Measurements from ENCODE around the gene NEGR1. TPM values are rescaled to one million over a fixed set of nuclear protein-coding genes. Genes with fewer than 3 reads are reported as not detected.

NEGR1 gene
- total and polyA plus RNA-seq, 2 experiments from 2014 or later: 0.57 to 0.94 TPM

DNA sequence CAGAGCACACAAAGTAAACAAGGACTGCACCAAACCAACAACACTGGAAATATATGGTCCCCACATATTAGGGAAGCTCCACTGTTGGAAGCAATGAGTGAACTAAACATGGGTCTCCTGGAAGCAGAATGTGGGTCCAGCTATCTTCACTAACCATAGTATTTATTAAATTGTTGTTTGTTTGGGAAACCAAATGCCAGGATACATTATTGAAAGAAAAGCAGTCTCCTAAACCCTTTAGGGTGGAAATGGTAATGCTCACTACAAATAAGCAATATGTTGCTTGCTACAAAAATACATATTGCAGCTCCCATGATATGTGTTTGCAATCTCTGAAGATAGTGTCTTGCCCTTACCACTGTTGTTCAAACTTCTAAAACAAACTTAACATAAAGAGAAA, 2.2 kb downstream of the NEGR1 start:
- H3K79me2 ChIP-seq (replicated peaks; ENCODE audit: insufficient read depth): no peaks in the 10 kb centered on the region

DNA sequence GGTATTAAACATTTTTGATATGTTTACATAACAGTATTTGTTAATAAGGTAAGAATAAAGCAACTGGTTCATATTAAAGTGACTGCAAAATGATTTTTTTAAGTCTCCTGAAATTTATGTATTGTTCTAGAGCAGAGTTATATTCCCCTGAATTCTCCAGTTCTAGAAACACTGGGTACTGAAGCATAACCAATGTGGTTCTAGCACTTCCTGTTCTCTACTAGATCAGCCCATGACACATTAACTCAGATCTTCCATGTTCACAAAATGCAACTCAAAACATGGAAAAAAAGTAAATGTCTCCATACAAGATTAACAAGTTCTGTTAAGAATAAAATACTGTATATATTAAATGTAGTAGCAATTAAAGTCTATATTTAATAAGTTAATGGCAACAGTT, 3.9 kb downstream of the NEGR1 start:
- TF ChIP-seq NANOG (IDR thresholded peaks at IDR 0.05; ENCODE audit: borderline replicate concordance) (no peak), POLR2AphosphoS5 (IDR thresholded peaks at IDR 0.05; ENCODE audit: low read depth) (no peak), EZH2 (IDR thresholded peaks at IDR 0.05; ENCODE audit: low read depth, unreplicated experiment) (no peak), STAT1 (IDR thresholded peaks at IDR 0.05; ENCODE audit: unreplicated experiment) (no peak), CREB1 (CRISPR knock-in tag; IDR thresholded peaks at IDR 0.05; ENCODE audit: low read depth) (no peak)
- TF ChIP-seq, protein P1, sequence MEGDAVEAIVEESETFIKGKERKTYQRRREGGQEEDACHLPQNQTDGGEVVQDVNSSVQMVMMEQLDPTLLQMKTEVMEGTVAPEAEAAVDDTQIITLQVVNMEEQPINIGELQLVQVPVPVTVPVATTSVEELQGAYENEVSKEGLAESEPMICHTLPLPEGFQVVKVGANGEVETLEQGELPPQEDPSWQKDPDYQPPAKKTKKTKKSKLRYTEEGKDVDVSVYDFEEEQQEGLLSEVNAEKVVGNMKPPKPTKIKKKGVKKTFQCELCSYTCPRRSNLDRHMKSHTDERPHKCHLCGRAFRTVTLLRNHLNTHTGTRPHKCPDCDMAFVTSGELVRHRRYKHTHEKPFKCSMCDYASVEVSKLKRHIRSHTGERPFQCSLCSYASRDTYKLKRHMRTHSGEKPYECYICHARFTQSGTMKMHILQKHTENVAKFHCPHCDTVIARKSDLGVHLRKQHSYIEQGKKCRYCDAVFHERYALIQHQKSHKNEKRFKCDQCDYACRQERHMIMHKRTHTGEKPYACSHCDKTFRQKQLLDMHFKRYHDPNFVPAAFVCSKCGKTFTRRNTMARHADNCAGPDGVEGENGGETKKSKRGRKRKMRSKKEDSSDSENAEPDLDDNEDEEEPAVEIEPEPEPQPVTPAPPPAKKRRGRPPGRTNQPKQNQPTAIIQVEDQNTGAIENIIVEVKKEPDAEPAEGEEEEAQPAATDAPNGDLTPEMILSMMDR (conservative IDR thresholded peaks at IDR 0.05; ENCODE audit: low read depth in 2 of 2): no peak
- TF ChIP-seq, protein P2, sequence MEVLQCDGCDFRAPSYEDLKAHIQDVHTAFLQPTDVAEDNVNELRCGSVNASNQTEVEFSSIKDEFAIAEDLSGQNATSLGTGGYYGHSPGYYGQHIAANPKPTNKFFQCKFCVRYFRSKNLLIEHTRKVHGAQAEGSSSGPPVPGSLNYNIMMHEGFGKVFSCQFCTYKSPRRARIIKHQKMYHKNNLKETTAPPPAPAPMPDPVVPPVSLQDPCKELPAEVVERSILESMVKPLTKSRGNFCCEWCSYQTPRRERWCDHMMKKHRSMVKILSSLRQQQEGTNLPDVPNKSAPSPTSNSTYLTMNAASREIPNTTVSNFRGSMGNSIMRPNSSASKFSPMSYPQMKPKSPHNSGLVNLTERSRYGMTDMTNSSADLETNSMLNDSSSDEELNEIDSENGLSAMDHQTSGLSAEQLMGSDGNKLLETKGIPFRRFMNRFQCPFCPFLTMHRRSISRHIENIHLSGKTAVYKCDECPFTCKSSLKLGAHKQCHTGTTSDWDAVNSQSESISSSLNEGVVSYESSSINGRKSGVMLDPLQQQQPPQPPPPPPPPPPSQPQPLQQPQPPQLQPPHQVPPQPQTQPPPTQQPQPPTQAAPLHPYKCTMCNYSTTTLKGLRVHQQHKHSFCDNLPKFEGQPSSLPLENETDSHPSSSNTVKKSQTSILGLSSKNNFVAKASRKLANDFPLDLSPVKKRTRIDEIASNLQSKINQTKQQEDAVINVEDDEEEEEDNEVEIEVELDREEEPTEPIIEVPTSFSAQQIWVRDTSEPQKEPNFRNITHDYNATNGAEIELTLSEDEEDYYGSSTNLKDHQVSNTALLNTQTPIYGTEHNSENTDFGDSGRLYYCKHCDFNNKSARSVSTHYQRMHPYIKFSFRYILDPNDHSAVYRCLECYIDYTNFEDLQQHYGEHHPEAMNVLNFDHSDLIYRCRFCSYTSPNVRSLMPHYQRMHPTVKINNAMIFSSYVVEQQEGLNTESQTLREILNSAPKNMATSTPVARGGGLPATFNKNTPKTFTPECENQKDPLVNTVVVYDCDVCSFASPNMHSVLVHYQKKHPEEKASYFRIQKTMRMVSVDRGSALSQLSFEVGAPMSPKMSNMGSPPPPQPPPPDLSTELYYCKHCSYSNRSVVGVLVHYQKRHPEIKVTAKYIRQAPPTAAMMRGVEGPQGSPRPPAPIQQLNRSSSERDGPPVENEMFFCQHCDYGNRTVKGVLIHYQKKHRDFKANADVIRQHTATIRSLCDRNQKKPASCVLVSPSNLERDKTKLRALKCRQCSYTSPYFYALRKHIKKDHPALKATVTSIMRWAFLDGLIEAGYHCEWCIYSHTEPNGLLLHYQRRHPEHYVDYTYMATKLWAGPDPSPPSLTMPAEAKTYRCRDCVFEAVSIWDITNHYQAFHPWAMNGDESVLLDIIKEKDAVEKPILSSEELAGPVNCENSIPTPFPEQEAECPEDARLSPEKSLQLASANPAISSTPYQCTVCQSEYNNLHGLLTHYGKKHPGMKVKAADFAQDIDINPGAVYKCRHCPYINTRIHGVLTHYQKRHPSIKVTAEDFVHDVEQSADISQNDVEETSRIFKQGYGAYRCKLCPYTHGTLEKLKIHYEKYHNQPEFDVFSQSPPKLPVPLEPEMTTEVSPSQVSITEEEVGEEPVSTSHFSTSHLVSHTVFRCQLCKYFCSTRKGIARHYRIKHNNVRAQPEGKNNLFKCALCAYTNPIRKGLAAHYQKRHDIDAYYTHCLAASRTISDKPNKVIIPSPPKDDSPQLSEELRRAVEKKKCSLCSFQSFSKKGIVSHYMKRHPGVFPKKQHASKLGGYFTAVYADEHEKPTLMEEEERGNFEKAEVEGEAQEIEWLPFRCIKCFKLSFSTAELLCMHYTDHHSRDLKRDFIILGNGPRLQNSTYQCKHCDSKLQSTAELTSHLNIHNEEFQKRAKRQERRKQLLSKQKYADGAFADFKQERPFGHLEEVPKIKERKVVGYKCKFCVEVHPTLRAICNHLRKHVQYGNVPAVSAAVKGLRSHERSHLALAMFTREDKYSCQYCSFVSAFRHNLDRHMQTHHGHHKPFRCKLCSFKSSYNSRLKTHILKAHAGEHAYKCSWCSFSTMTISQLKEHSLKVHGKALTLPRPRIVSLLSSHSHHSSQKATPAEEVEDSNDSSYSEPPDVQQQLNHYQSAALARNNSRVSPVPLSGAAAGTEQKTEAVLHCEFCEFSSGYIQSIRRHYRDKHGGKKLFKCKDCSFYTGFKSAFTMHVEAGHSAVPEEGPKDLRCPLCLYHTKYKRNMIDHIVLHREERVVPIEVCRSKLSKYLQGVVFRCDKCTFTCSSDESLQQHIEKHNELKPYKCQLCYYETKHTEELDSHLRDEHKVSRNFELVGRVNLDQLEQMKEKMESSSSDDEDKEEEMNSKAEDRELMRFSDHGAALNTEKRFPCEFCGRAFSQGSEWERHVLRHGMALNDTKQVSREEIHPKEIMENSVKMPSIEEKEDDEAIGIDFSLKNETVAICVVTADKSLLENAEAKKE (CRISPR knock-in tag; IDR thresholded peaks at IDR 0.05): no peak
- TF ChIP-seq, protein P3, sequence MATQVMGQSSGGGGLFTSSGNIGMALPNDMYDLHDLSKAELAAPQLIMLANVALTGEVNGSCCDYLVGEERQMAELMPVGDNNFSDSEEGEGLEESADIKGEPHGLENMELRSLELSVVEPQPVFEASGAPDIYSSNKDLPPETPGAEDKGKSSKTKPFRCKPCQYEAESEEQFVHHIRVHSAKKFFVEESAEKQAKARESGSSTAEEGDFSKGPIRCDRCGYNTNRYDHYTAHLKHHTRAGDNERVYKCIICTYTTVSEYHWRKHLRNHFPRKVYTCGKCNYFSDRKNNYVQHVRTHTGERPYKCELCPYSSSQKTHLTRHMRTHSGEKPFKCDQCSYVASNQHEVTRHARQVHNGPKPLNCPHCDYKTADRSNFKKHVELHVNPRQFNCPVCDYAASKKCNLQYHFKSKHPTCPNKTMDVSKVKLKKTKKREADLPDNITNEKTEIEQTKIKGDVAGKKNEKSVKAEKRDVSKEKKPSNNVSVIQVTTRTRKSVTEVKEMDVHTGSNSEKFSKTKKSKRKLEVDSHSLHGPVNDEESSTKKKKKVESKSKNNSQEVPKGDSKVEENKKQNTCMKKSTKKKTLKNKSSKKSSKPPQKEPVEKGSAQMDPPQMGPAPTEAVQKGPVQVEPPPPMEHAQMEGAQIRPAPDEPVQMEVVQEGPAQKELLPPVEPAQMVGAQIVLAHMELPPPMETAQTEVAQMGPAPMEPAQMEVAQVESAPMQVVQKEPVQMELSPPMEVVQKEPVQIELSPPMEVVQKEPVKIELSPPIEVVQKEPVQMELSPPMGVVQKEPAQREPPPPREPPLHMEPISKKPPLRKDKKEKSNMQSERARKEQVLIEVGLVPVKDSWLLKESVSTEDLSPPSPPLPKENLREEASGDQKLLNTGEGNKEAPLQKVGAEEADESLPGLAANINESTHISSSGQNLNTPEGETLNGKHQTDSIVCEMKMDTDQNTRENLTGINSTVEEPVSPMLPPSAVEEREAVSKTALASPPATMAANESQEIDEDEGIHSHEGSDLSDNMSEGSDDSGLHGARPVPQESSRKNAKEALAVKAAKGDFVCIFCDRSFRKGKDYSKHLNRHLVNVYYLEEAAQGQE (IDR thresholded peaks at IDR 0.05; ENCODE audit: unreplicated experiment): no peak
- no peaks in the 10 kb centered on the region; the same call in 2 of the 3 replicates for H3K9me3 Mint-ChIP-seq
- Histone ChIP-seq H3K4me2 (no peak overlapping the region), H3K9me2 (ENCODE audit: insufficient read depth) (no peaks in the 10 kb centered on the region), H2AFZ (no peak overlapping the region), H3F3A (replicated peaks; ENCODE audit: low read depth) (0 out of 2 replicates have a peak, but pooled peaks cover 4% of the 10 kb centered on the region), H3K27ac (ENCODE audit: low read depth) (no peak overlapping the region), H3K4me3 (no peak overlapping the region), H4K20me1 (replicated peaks; ENCODE audit: insufficient read depth) (no peaks in the 10 kb centered on the region), H3K36me3 (ENCODE audit: insufficient read depth) (no peaks in the 10 kb centered on the region), H3K27me3 (ENCODE audit: insufficient read depth) (peaks cover 25% of the 10 kb centered on the region), H3K79me2 (replicated peaks; ENCODE audit: insufficient read depth) (no peaks in the 10 kb centered on the region), H3K4me1 (ENCODE audit: insufficient read depth) (0 out of 2 replicates have a peak, but pooled peaks cover 8% of the 10 kb centered on the region)
- no peak for DNase-seq (ENCODE audit: low spot score)
- H3K27me3 Mint-ChIP-seq (ENCODE audit: insufficient read depth, low read depth, poor library complexity): peaks cover 14% of the 10 kb centered on the region
- no peak overlapping the region for H3K4me3 Mint-ChIP-seq
- ATAC-seq: no peak
- H3K4me1 Mint-ChIP-seq: peaks cover 9% of the 10 kb centered on the region
- no peak overlapping the region for H3K27ac Mint-ChIP-seq
- H3K36me3 Mint-ChIP-seq (ENCODE audit: low read depth): no peaks in the 10 kb centered on the region; the same call in 2 of the 3 replicates

More for the DNA sequence above, 2.2 kb downstream of the NEGR1 start:
- no peaks in the 10 kb centered on the region for H3K9me2 ChIP-seq (ENCODE audit: insufficient read depth)
- H3K4me2 ChIP-seq: no peak overlapping the region
- peaks cover 31% of the 10 kb centered on the region for H3K27me3 ChIP-seq (ENCODE audit: insufficient read depth)
- peaks cover 12% of the 10 kb centered on the region for H3K4me1 ChIP-seq (ENCODE audit: insufficient read depth)
- H3K27me3 Mint-ChIP-seq (ENCODE audit: insufficient read depth, low read depth, poor library complexity): peaks cover 14% of the 10 kb centered on the region
- no peak overlapping the region for H3K4me3 ChIP-seq
- H3F3A ChIP-seq (replicated peaks; ENCODE audit: low read depth): peaks cover 4% of the 10 kb centered on the region; the same call in 1 of the 2 replicates
- no peaks in the 10 kb centered on the region for H3K36me3 ChIP-seq (ENCODE audit: insufficient read depth)
- DNase-seq (ENCODE audit: low spot score) (no peak), ATAC-seq (no peak)
- H4K20me1 ChIP-seq (replicated peaks; ENCODE audit: insufficient read depth): no peaks in the 10 kb centered on the region
- H3K27ac ChIP-seq (ENCODE audit: low read depth): no peak overlapping the region
- no peak for TF ChIP-seq EZH2phosphoT487 (IDR thresholded peaks at IDR 0.05; ENCODE audit: unreplicated experiment)
- H3K27ac Mint-ChIP-seq: no peak overlapping the region
- H3K4me3 Mint-ChIP-seq: no peak overlapping the region
- H3K4me1 Mint-ChIP-seq: peaks cover 9% of the 10 kb centered on the region
- H2AFZ ChIP-seq: no peak overlapping the region
- no peaks in the 10 kb centered on the region; the same call in 2 of the 3 replicates for H3K36me3 Mint-ChIP-seq (ENCODE audit: low read depth)
- H3K9me3 Mint-ChIP-seq: no peaks in the 10 kb centered on the region; the same call in 2 of the 3 replicates

Measured in GM23338 (cell line).